Activated CD4-positive, alpha-beta T cell treated with anti-CD3 and anti-CD28 coated beads, Interleukin-2, Interleukin-6, amounts not matched to agents 100 ng/mL and 50 ng/mL, durations not matched to agents 16 hours and 8 hours (primary cell): Measurements from ENCODE around the gene DNAJC13.
"Not testable (repeated sequence)": the region's sequence is repeated elsewhere in the genome, so short reads cannot be mapped to it uniquely, and the experiment has no call there.

Experiments
- DNase-seq: peaks from one replicate; pipeline ENCODE4 v3.0.0-alpha.2; 2020

Gene DNAJC13

GRCh38 chr3:132550579-132551305 is 133.4 kb downstream of the DNAJC13 start:
- DNase-seq = no peak

- DNase-seq = no peak
Measured at GRCh38 chr3:132553826-132554225, 136.5 kb downstream of the DNAJC13 start.

- DNase-seq = no peak
Measured at GRCh38 chr3:132554437-132554836, 137.1 kb downstream of the DNAJC13 start.

GRCh38 chr3:132555306-132556035 is 138.2 kb downstream of the DNAJC13 start:
- no peak for DNase-seq

- not testable (repeated sequence) for DNase-seq
Measured at GRCh38 chr3:132556036-132556386, 138.7 kb downstream of the DNAJC13 start.

- DNase-seq = no peak
Measured at GRCh38 chr3:132556508-132557159, 139.3 kb downstream of the DNAJC13 start.

GRCh38 chr3:132561003-132561402 is 143.7 kb downstream of the DNAJC13 start:
- no peak for DNase-seq

GRCh38 chr3:132563420-132564069 is 146.2 kb downstream of the DNAJC13 start:
- DNase-seq = no peak

GRCh38 chr3:132564070-132564465 is 146.8 kb downstream of the DNAJC13 start:
- DNase-seq = no peak

GRCh38 chr3:132568422-132568821 is 151.1 kb downstream of the DNAJC13 start:
- DNase-seq = no peak

GRCh38 chr3:132569153-132569552 is 151.9 kb downstream of the DNAJC13 start:
- peak; percentile 27 for DNase-seq

GRCh38 chr3:132569580-132569979 is 152.3 kb downstream of the DNAJC13 start:
- DNase-seq = no peak

- DNase-seq = no peak
Measured at GRCh38 chr3:132570016-132570415, 152.7 kb downstream of the DNAJC13 start.

- no peak for DNase-seq
Measured at GRCh38 chr3:132573797-132574211, 156.5 kb downstream of the DNAJC13 start.

GRCh38 chr3:132587401-132587800 is 170.1 kb downstream of the DNAJC13 start:
- no peak for DNase-seq
